PFSK-1 (cell line): ENCODE results near the gene ECT2L. TPM values are rescaled to one million over a fixed set of nuclear protein-coding genes. Genes with fewer than 3 reads are reported as not detected.

Experiments used
- FOXP2 ChIP-seq: optimal IDR thresholded peaks from 2 replicates; pipeline ENCODE3; 2011; ENCODE audit warnings: borderline replicate concordance, control low read depth, inconsistent platforms; ENCODE audit not compliant: insufficient read depth; ENCODE audit errors: extremely low read length, extremely low read depth
- POLR2AphosphoS5 ChIP-seq: IDR thresholded peaks from 2 replicates; pipeline ENCODE4 v1.6.1; 2012; ENCODE audit warnings: low read depth, mild to moderate bottlenecking, control low read depth, low read length, moderate library complexity
- REST ChIP-seq, 2 experiments: IDR thresholded peaks; 2 replicates each; pipeline versions ENCODE4 v1.6.1 to v1.8.0; 2011 to 2012; ENCODE audit warnings: low read depth in 2 of 2, low read length in 2 of 2, control low read depth in 1 of 2, inconsistent platforms in 1 of 2, mild to moderate bottlenecking in 1 of 2, moderate library complexity in 1 of 2; ENCODE audit not compliant: insufficient read depth in 1 of 2
- SIN3A ChIP-seq: IDR thresholded peaks from 2 replicates; pipeline ENCODE4 v1.6.1; 2012; ENCODE audit warnings: mild to moderate bottlenecking, low read length, moderate library complexity, borderline replicate concordance; ENCODE audit not compliant: insufficient read depth
- TAF1 ChIP-seq: IDR thresholded peaks from 2 replicates; pipeline ENCODE4 v1.6.1; 2012; ENCODE audit warnings: low read length, control low read depth, borderline replicate concordance; ENCODE audit not compliant: insufficient read depth
- polyA plus RNA-seq: library from polyadenylated mRNA; unstranded; fragments of >200 nt; gene quantifications from one replicate; pipeline ENCODE4 v1.2.1, GENCODE V29; 2012; ENCODE audit warnings: low read depth, missing spikeins; ENCODE audit not compliant: insufficient read length

The ECT2L gene
- not detected for polyA plus RNA-seq

- no peak for TF ChIP-seq REST (IDR thresholded peaks at IDR 0.05; ENCODE audit: insufficient read depth in 1 of 2, low read depth in 2 of 2, low read length in 2 of 2)
- TF ChIP-seq TAF1: no peak
- TF ChIP-seq SIN3A: no peak
- TF ChIP-seq FOXP2: no peak
- TF ChIP-seq POLR2AphosphoS5: no peak
These were observed at the start of gene ECT2L for GRCh38 chr6:138795809-138796603. Gene ECT2L, plus strand, starts transcription at chr6:138796087. Its CDS starts 17,188 bp downstream, at chr6:138813275.

- TF ChIP-seq REST (IDR thresholded peaks at IDR 0.05; ENCODE audit: insufficient read depth in 1 of 2, low read depth in 2 of 2, low read length in 2 of 2) (no peak), TAF1 (no peak), SIN3A (no peak), POLR2AphosphoS5 (no peak), FOXP2 (no peak)
These were observed 43.9 kb upstream of the ECT2L start for GRCh38 chr6:138752017-138752416.

- TF ChIP-seq POLR2AphosphoS5: no peak
- no peak for TF ChIP-seq REST (IDR thresholded peaks at IDR 0.05; ENCODE audit: insufficient read depth in 1 of 2, low read depth in 2 of 2, low read length in 2 of 2)
- no peak for TF ChIP-seq FOXP2
- TF ChIP-seq SIN3A: no peak
- no peak for TF ChIP-seq TAF1
These were observed 38.8 kb upstream of the ECT2L start for GRCh38 chr6:138757136-138757535.

GRCh38 chr6:138765896-138766655, 29.8 kb upstream of the ECT2L start:
- TF ChIP-seq TAF1: no peak
- no peak for TF ChIP-seq REST (IDR thresholded peaks at IDR 0.05; ENCODE audit: insufficient read depth in 1 of 2, low read depth in 2 of 2, low read length in 2 of 2)
